DMS153 (cell line): ENCODE measurements around the gene DOCK1.
"Not testable (repeated sequence)": the region's sequence is repeated elsewhere in the genome, so short reads cannot be mapped to it uniquely, and the experiment has no call there.

Experiments used
- DNase-seq: peaks from one replicate; lab custom pipeline; 2025; lab: John Stamatoyannopoulos, UW

DOCK1 gene

DNA sequence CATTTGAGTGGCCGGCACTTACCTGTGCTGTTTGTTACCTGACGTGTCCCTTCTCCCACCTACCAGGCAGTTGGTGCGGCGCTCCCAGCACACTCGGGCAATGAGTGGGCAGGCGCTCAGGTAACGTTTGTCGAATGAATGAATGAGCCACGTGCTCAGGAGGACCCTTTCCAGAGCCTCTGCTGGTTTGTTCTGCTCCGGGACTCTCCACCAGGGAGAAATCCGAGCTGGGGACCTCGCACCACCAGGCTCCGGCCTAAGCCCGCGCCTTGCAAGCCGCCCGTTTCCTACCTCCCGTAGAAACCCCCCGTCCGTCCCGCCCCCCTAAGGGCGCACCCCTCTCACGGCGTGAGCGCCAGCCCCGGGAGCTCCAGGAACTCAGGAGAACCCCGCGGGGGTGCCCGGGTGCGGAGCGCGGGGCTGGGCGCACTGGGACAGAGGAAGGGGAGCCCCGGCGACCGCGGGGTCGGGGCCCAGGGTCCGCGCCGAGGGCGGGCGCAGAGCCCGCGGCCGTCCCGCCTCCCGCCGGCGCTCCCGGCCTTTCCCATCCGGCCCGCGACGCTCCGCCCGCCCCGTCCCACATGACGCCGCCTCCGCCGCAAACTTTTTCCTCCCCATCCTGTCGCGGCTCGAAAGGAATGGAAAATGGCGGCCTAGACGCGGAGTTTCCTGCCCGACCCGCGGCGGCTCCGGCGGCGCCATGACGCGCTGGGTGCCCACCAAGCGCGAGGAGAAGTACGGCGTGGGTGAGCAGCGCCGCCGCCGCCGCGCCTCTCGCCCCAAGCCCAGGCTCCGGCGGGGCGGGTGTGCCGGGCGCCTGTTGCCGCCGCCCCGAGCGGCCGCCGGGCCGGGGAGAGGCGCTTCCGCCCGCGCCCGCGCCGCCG is at the start of gene DOCK1:
DOCK1 (plus strand) TSS at position 611 of the 884 bp plus-strand sequence; CDS start at position 701, 90 bp downstream.
- peak; percentile 36 for DNase-seq

DNA sequence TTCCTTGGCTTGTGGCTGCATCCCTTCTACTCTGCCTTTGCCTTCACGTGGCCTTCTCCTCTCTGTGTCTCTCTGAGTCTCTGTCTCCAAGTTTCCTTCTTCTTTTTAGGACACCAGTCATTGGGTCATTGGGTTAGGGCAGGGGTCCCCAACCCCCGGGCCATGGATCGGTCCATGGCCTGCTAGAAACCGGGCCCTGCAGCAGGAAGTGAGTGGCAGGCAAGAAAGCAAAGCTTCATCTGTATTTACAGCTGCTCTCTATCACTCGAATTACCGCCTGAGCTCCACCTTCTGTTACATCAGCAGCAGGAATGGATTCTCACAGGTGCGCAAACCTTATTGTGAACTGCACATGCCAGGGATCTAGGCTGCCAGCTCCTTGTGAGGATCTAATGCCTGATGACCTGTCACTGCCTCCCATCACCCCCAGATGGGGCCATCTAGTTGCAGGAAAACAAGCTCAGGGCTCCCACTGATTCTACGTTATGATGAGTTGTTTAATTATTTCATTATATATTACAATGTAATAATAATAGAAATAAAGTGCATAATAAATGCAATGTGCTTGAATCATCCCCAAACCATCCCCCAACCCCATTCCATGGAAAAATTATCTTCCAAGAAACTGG is 47.9 kb upstream of the DOCK1 start:
- no peak for DNase-seq

DNA sequence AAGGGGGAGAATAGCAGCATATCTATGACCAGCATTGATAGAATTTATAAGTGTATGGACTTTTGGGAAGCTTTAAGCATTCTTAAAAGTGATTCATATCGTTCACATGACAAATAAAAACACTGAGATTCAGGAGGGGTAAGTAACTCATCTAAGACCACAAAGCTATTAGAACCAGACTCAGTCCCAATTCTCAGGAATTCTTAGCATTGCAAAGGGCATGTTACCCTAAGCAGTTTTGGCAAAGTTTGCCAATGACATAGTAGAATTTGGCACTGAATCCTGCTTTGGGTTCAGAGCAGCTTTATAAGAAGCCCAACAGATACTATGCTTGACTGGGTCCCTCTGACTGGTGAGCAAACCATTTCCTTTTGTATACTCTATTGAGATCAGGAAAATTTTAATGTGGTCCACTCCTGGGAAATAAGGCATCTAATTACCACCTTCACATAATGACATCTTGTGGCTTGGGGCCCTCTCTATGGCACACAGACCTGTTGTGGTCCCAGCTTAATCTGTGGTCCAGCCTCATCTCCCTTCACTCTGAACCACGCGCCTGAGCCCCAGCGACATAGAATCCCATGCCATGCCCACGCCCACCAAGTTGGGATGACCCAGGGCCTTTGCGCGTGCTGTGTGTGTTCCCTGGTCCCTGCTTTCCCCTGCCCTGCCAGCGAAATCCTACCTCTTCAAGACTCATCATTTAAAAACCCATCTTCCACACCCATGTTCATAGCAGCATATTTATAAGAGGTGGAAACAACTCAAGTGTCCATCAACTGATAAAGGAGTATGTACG is 37.5 kb upstream of the DOCK1 start:
- no peak for DNase-seq

DNA sequence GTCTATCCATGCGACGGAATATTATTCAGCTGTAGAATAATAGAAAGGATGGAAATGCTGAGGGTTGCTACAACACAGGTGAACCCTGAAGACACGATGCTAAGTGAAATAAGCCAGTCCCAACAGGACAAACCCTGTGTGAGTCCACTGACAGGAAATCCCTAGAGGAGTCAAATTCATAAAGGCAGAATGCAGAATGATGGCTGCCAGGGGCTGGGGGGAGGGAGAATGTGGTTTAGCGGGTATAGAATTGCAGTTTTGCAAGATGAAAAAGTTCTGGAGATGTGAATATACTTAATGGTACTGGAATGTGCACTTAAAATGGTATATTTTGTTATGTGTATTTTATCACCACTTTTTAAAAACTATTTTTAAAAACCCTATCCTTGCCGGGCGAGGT is 36.9 kb upstream of the DOCK1 start:
- DNase-seq: no peak

DNA sequence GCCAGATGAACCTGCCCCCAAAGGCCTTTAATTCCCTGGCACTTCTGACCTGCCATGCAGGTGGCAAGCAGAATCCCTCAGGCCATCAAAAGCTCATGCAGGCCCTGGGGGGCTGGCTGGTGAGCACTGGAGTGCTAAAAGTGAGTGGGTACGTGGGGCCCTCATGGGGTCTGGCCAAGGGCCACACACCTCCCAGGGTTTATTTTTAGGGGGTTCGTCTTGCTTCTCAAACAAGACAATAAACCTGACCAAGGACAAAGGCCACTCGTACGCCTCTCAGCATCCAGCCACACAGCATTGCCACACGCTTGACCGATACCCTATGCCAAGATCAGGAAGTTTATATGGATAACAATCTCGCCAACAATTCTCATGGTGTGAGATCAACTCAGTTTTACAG is 33.1 kb upstream of the DOCK1 start:
- DNase-seq: no peak

DNA sequence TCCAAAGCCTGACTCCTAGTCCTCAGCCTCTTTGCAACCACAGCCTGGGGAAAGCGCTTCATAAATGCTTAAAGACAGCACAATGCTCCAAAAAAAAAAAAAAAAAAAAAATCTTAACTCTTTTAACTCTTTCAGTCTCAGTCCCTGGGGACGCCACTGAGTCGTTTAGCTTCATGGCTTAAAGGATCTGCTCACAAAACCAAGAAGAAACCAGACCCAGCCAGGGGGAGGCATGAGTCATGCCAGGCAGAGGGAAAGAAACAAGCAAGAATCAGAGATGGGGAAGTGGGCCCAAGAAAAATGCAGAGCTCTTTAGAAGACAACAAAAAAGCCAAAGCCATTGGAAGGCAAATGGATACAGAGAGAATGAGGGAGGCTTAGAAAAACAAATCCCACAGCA is 32.5 kb upstream of the DOCK1 start:
- DNase-seq: no peak

DNA sequence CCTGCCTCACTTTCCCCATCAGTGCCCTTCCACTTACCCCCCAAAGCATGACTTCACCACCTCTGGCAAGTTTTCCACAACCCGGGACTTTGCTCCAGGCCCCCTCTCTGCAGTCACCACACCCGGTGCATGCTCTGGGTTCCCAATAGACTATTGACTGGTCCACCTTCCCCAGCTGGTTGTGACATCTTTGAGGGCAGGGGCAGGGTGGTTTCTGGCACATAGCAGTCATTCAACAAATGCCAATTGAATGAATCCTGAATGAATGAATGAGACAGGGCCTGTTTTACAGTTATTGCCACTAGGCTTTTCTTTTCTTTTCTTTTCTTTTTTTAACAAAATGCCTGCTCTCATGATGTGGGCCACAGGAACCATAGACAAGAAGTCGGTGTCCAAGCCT is 28.8 kb upstream of the DOCK1 start:
- no peak for DNase-seq

DNA sequence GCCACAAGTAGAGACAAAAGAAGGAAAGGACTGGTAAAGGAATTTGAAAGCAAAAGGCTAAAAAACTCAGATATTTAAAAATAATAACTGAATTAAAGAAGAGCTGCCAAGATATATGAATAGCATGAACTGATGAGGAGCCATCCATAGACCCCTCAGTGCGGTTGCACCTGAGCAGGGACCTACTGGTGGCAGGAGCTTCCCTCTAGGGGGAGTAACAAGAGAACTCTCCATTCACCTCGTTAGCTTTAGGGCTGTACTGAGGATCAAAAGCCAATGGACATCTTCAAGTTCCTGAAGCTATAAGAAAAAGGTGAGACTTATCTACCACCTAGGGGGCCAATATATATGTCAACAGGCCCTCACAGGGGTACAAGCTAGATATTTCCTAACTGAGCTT is 27.8 kb upstream of the DOCK1 start:
- DNase-seq: no peak

DNA sequence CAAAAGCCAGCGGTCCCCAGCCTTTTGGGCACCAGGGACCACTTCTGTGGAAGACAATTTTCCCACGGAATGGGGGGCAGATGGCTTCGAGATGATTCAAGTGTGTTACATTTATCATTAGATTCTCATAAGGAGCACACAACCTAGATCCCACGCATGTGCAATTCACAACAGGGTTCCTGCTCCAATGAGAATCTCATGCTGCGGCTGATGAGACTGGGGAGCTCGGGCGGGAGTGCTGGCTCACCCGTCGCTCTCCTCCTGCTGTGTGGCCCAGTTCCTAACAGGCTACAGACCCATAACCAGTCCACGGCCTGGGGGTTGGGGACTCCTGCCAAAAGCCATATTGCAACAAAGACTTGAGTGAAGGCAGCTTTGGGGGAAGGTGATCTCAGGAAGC is 26.6 kb upstream of the DOCK1 start:
- DNase-seq: no peak

DNA sequence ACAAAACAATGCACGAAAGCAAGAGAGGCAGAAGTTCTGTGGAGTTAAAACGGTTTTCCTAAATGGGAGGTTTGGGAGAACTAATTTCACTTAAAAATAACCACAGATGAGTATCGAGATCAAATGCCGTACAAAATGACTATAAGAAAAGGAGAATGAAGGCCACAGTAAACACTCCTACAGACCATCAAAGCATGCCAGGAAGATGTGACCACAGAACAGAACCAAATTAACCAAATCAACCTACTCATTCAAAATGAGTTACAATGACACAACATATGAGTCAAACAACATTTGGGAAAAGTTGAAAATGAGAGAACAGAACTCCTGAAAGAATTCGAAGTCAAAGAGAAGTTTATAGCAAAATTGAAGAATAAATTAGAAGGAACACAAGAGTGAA is 24.3 kb upstream of the DOCK1 start:
- no peak for DNase-seq

DNA sequence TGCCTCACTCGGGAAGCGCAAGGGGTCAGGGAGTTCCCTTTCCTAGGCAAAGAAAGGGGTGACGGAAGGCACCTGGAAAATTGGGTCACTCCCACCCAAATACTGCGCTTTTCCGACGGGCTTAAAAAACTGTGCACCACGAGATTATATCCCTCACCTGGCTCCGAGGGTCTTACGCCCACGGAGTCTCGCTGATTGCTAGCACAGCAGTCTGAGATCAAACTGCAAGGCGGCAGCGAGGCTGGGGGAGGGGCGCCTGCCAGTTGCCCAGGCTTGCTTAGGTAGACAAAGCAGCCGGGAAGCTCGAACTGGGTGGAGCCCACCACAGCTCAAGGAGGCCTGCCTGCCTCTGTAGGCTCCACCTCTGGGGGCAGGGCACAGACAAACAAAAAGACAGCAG is 23.2 kb upstream of the DOCK1 start:
- not testable (repeated sequence) for DNase-seq

DNA sequence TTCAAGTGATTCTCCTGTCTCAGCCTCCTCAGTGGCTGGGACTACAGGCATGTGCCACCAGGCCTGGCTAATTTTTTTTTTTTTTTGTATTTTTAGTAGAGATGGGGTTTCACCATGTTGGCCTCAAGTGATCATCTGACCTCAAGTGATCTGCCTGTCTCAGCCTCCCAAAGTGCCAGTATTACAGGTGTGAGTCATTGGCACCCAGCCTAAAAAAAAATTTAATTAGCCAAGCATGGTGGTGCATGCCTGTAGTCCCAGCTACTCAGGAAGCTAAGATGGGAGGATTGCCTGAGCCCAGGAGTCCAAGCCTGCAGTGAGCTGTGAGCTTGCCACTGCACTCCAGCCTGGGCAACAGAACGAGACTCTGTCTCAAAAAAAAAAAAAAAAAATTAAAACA is 16.8 kb upstream of the DOCK1 start:
- DNase-seq: not testable (repeated sequence)

DNA sequence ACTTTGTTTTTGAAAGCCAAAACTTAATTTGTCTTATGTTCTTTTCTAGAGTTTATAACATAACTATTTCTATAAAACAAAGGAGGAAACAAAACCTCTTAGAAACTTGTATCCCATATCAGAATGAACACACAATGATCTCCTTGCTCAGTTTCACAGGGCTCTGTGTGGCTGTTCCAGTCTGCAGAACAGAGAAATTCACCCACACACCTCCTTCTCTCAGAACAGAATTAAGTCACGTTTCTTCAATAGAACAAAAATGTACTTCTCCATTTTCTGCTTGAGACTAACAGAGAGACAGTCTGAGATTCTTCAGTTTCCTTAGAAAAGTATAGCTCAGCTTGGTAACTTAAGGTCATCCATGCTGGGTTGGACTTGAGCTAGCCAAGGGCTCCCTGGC is 15.8 kb upstream of the DOCK1 start:
- no peak for DNase-seq

DNA sequence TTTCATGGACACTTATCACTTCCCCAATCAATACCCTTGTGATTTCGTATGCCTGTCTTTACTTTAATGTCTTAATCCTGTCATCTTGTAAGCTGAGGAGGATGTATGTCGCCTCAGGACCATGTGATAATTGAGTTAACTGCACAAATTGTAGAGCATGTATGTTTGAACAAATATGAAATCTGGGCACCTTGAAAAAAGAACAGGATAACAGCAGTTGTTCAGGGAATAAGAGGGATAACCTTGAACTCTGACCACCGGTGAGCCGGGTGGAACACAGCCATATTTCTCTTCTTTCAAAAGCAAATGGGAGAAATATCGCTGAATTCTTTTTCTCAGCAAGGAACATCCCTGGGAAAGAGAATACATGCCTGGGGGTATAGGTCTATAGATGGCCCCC is 14.4 kb upstream of the DOCK1 start:
- DNase-seq: not testable (repeated sequence)

DNA sequence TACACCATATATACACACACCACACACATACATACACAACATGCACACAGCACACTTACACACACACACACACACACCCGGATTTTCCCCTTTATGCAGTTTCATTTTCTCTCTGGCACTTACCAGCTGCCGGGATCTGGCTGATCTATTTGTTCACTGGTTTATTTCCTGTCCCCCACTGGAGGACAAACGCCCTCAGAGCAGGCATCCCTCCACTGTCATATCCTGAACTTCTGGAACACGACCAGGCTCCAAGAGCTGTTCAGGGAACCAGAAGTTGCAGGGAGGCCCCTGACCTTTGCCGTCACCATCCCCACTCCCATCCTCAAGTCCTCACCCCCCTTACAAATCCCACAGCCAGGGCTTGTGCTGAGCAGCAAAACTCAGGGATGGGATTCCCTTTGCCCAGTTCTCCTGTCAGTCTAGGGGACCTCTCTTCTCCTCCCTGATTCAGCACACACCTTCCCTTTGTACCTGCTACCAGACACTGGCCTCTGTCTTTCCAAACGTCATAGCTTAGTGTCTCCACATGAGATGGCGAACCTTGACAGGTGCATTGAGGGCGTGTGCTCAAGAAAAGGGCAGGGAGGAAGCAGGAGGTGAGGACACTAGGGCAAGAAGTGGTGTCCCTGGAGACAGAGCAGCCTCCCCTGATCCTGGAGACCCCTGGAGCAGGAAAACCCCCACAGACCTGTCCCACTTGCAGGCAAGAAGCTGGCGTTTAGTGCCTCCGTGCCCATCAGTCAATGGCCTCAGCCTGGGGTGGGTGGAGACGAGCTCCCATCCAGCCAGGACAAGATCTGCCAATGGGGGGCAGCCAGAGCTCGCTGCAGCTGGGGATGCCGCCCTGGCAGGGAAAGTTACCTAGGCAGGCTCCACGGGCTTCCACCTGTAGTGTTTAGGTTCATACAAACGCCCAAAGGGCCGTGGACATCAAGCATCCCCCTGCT is 12.7 kb upstream of the DOCK1 start:
- DNase-seq: peak; percentile 9

DNA sequence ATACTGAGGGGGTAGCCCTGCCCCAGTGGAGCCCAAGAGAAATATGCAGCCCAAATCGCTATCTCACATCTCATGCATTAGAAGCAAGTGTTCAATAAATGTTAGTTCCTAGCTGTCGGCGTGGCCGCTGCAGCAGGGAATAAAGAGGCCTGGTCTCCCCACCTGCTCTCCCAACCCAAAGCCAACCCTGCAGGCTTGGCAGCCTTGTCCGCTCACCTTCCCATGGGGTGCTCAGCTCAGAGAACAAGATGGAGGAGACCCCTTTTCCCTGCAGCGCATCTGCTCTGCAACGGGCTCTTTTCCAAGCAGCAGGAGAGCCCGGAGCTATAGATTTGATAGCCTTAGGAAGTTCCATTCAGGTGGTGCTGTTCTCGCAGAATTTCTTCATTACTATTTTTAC is 12.0 kb upstream of the DOCK1 start:
- no peak for DNase-seq

DNA sequence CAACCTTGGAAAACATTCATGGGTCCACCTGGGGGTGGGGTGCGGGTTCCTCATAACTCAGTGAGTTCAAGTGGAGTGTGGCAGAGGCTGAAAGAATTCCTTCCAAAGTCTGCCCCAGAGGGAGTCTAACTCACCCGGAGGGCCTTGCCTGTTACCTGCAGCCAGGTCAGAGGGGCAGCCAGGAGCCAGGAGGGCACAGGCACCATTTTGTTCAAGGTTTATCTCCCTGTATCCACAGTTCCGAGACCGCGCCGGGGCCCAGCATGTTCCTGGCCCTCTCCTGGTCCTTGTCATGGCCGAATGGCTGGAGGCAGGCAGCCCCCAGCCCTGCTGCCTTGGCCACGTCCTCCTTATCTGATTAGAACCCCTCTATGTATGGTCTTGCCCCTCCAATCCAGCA is 11.4 kb upstream of the DOCK1 start:
- DNase-seq: no peak

DNA sequence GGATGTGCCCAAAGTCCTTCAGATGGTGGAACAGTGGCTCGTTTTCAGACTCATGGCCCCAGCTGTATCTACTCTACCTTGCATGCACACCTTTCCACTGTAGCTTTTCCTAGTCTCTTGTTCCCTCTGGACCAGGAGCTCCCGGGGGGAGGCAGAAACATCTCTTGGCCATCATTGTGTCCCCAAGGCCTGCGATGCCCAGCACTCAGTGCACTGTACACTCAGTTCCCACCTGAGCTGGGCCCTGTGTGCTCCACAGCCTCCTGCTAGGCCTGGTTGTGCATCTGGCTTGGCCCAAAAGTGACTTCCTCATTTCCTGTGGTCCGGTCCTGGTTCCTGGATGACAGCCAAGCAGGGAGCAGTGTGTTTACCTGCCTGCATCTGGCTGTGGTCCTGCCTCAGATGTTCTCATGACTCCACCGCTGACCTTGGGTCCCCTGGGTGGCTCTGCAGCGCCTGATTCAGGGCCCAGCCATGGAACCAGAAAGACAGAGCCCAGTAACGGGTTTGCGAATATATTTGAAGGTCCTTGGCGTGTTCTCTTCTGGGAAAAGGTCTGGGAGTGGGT is 9.9 kb upstream of the DOCK1 start:
- peak; percentile 38 for DNase-seq

DNA sequence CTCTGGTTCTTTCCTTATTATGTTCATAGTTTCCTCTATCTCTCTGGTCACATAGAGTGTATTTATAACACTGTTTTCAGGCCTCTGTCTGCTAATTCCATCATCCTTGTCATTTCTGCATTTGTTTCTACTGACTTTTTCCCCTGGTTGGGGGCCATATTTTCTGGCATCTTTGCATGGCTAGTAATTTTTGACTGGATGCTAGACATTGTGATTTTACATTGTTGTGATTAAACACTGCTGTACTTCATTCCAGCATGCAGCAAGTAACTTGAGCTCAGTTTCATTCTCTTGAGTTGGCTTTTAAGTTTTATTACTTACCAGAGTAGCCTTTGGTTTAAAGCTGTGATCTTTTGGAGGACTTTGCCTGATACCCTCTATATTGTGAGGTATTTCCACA is 6.8 kb upstream of the DOCK1 start:
- no peak for DNase-seq

DNA sequence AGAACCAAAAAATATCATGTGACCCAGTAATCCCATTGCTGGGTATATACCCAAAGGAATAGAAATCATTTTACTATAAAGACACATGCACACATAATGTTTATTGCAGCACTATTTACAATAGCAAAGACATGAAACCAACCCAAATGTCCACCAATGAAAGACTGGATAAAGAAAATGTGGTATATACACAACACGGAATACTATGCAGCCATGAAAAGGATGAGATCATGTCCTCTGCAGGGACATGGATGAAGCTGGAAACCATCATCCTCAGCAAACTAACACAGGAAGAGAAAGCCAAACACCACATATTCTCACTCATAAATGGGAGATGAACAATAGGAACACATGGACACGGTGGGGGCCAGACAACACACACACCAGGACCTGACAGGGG is 5.7 kb upstream of the DOCK1 start:
- DNase-seq: not testable (repeated sequence)

DNA sequence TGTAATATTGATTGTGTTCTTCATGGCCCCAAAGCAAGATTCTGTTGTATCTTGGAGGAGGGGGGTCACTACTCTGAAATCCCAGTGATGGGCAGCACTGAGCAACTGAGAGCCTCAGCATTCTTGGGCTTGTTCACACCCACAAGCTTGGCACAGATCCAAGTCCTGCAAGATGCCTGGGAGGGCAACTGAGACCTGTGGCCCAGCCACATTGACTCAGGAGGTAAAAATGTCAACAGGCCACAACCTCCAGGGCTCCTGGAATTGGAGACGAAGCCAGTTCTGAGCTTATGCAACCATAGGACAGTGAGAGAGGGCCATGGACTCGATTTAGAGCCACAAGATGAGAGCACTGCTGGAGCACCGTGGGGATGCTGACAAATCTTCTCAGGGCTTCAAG is 3.1 kb upstream of the DOCK1 start:
- no peak for DNase-seq
